Effector memory CD8-positive, alpha-beta T cell (primary cell): Measurements from ENCODE around the gene CLN6.
A peak's percentile ranks its signal among the peaks of the same experiment; 100 is the strongest.
"Not testable (repeated sequence)": the region's sequence is repeated elsewhere in the genome, so short reads cannot be mapped to it uniquely, and the experiment has no call there.

Source experiments
- ATAC-seq: fragments of 150-1000 bp; cut with Tn5 transposase; replicated peaks from 2 replicates; pipeline ENCODE4 v1.10.0; 2021; ENCODE audit warnings: mild to moderate bottlenecking, moderate library complexity
- DNase-seq, 3 experiments: peaks; one replicate each; pipeline ENCODE4 v3.0.0; 2021
- H3K27ac Mint-ChIP-seq, 2 donors: one replicate each; pipeline ENCODE4 v1.8.0; 2022; ENCODE audit warnings: mild to moderate bottlenecking in 2 of 2, mixed read lengths in 2 of 2, moderate library complexity in 2 of 2
- H3K27me3 Mint-ChIP-seq, 2 donors: one replicate each; pipeline ENCODE4 v1.8.0; 2022; ENCODE audit warnings: mixed read lengths in 2 of 2
- H3K36me3 Mint-ChIP-seq: one replicate; pipeline ENCODE4 v1.8.0; 2022; ENCODE audit warnings: mild to moderate bottlenecking, moderate library complexity, mixed read lengths; ENCODE audit not compliant: insufficient read depth
- H3K4me1 Mint-ChIP-seq, 2 donors: one replicate each; pipeline ENCODE4 v1.8.0; 2022; ENCODE audit warnings: low read depth in 2 of 2, mixed read lengths in 2 of 2
- H3K4me3 Mint-ChIP-seq, 2 donors: one replicate each; pipeline ENCODE4 v1.8.0; 2022; ENCODE audit warnings: mild to moderate bottlenecking in 2 of 2, mixed read lengths in 2 of 2, moderate library complexity in 2 of 2
- H3K9me3 Mint-ChIP-seq, 2 donors: one replicate each; pipeline ENCODE4 v1.8.0; 2022; ENCODE audit warnings: mixed read lengths in 2 of 2

Gene CLN6

GRCh38 chr15:68224546-68225250, 4.8 kb downstream of the CLN6 start:
- peaks cover 17 to 23% of the 10 kb centered on the region in 2 donors for H3K4me1 Mint-ChIP-seq
- no peak overlapping the region for H3K27ac Mint-ChIP-seq
- no peaks in the 10 kb centered on the region for H3K27me3 Mint-ChIP-seq
- no peak overlapping the region for H3K4me3 Mint-ChIP-seq
- DNase-seq = no peak
- no peaks in the 10 kb centered on the region for H3K36me3 Mint-ChIP-seq
- ATAC-seq = no peak
- H3K9me3 Mint-ChIP-seq = no peaks in the 10 kb centered on the region

GRCh38 chr15:68224108-68224507, 5.4 kb downstream of the CLN6 start:
- Mint-ChIP-seq H3K27ac (no peak overlapping the region), H3K36me3 (no peaks in the 10 kb centered on the region), H3K9me3 (no peaks in the 10 kb centered on the region), H3K4me1 (peaks cover 17 to 23% of the 10 kb centered on the region in 2 donors), H3K27me3 (no peaks in the 10 kb centered on the region), H3K4me3 (no peak overlapping the region)
- ATAC-seq (no peak), DNase-seq (no peak)

GRCh38 chr15:68223171-68223570, 6.4 kb downstream of the CLN6 start:
- no peaks in the 10 kb centered on the region for H3K9me3 Mint-ChIP-seq
- H3K36me3 Mint-ChIP-seq = peaks cover 1% of the 10 kb centered on the region
- DNase-seq (no peak), ATAC-seq (no peak)
- no peaks in the 10 kb centered on the region for H3K27me3 Mint-ChIP-seq
- peak overlapping the region in 1 of 2 donors; percentile 5 for H3K27ac Mint-ChIP-seq
- H3K4me3 Mint-ChIP-seq = no peak overlapping the region
- peaks cover 9 to 16% of the 10 kb centered on the region in 2 donors for H3K4me1 Mint-ChIP-seq

GRCh38 chr15:68222432-68222743, 7.1 kb downstream of the CLN6 start:
- H3K27me3 Mint-ChIP-seq, ATAC-seq: not testable (repeated sequence)

GRCh38 chr15:68221530-68222431, 7.7 kb downstream of the CLN6 start:
- DNase-seq = not testable (repeated sequence)

More at GRCh38 chr15:68222432-68222743, 7.1 kb downstream of the CLN6 start:
- H3K4me1 Mint-ChIP-seq, H3K36me3 Mint-ChIP-seq, H3K27ac Mint-ChIP-seq, H3K9me3 Mint-ChIP-seq, H3K4me3 Mint-ChIP-seq, DNase-seq: not testable (repeated sequence)

GRCh38 chr15:68220967-68221366, 8.6 kb downstream of the CLN6 start:
- DNase-seq (no peak), ATAC-seq (no peak)
- H3K27ac Mint-ChIP-seq = no peak overlapping the region
- peaks cover 12% of the 10 kb centered on the region in 2 donors for H3K4me1 Mint-ChIP-seq
- no peaks in the 10 kb centered on the region for H3K9me3 Mint-ChIP-seq
- H3K27me3 Mint-ChIP-seq = no peaks in the 10 kb centered on the region
- H3K36me3 Mint-ChIP-seq = peaks cover 3% of the 10 kb centered on the region
- H3K4me3 Mint-ChIP-seq = no peak overlapping the region

More at GRCh38 chr15:68221530-68222431, 7.7 kb downstream of the CLN6 start:
- not testable (repeated sequence) for H3K4me1 Mint-ChIP-seq, H3K36me3 Mint-ChIP-seq, H3K27me3 Mint-ChIP-seq, ATAC-seq, H3K27ac Mint-ChIP-seq, H3K4me3 Mint-ChIP-seq, H3K9me3 Mint-ChIP-seq

GRCh38 chr15:68220489-68220888, 9.0 kb downstream of the CLN6 start:
- Mint-ChIP-seq H3K9me3 (no peaks in the 10 kb centered on the region), H3K27me3 (no peaks in the 10 kb centered on the region), H3K4me1 (peaks cover 12% of the 10 kb centered on the region in 2 donors), H3K4me3 (no peak overlapping the region), H3K27ac (peak overlapping the region in 1 of 2 donors; percentile 31), H3K36me3 (peaks cover 4% of the 10 kb centered on the region)
- DNase-seq = no peak
- no peak for ATAC-seq

GRCh38 chr15:68218847-68219798, 10.4 kb downstream of the CLN6 start:
- Mint-ChIP-seq H3K9me3 (no peaks in the 10 kb centered on the region), H3K27me3 (no peaks in the 10 kb centered on the region), H3K4me3 (no peak overlapping the region), H3K4me1 (peaks cover 6 to 8% of the 10 kb centered on the region in 2 donors), H3K27ac (no peak overlapping the region), H3K36me3 (peaks cover 5% of the 10 kb centered on the region)
- no peak for DNase-seq
- ATAC-seq = no peak

- H3K36me3 Mint-ChIP-seq = peaks cover 6% of the 10 kb centered on the region
- ATAC-seq = no peak
- H3K9me3 Mint-ChIP-seq = no peaks in the 10 kb centered on the region
- H3K4me3 Mint-ChIP-seq = no peak overlapping the region
- H3K4me1 Mint-ChIP-seq = peaks cover 8 to 10% of the 10 kb centered on the region in 2 donors
- DNase-seq = no peak
- no peaks in the 10 kb centered on the region for H3K27me3 Mint-ChIP-seq
- no peak overlapping the region for H3K27ac Mint-ChIP-seq
Measured at GRCh38 chr15:68218331-68218730, 11.2 kb downstream of the CLN6 start.

- no peak for ATAC-seq
- Mint-ChIP-seq H3K27ac (peak overlapping the region in 1 of 2 donors; percentile 39), H3K9me3 (no peaks in the 10 kb centered on the region), H3K4me3 (no peak overlapping the region), H3K36me3 (peaks cover 9% of the 10 kb centered on the region), H3K4me1 (peaks cover 4 to 10% of the 10 kb centered on the region in 2 donors), H3K27me3 (no peaks in the 10 kb centered on the region)
- DNase-seq = no peak
Measured at GRCh38 chr15:68217341-68217740, 12.2 kb downstream of the CLN6 start.

- Mint-ChIP-seq H3K4me1 (peaks cover 8 to 10% of the 10 kb centered on the region in 2 donors), H3K36me3 (peaks cover 9% of the 10 kb centered on the region), H3K4me3 (no peak overlapping the region), H3K9me3 (no peaks in the 10 kb centered on the region), H3K27me3 (no peaks in the 10 kb centered on the region), H3K27ac (no peak overlapping the region)
- no peak for DNase-seq
- ATAC-seq = no peak
Measured at GRCh38 chr15:68214838-68215254, 14.7 kb downstream of the CLN6 start.

GRCh38 chr15:68213991-68214837, 15.3 kb downstream of the CLN6 start:
- no peak for DNase-seq
- Mint-ChIP-seq H3K27ac (no peak overlapping the region), H3K4me3 (no peak overlapping the region), H3K36me3 (peaks cover 9% of the 10 kb centered on the region), H3K9me3 (no peaks in the 10 kb centered on the region), H3K4me1 (peaks cover 13 to 14% of the 10 kb centered on the region in 2 donors), H3K27me3 (no peaks in the 10 kb centered on the region)
- no peak for ATAC-seq
